ENCODE measurements around the gene EID1.

EID1 gene

GRCh38 chr15:48928877-48929538, 51.1 kb downstream of the EID1 start:
- Histone ChIP-seq H3K27me3 (ENCODE audit: insufficient read depth, low read length) (peaks cover 2% of the 10 kb centered on the region), H4K20me1 (ENCODE audit: insufficient read depth, low read length) (no peaks in the 10 kb centered on the region), H2AFZ (ENCODE audit: low read length) (no peak overlapping the region), H3F3A (ENCODE audit: insufficient read depth, low read length) (no peaks in the 10 kb centered on the region), H3K79me2 (ENCODE audit: insufficient read depth, low read length) (no peaks in the 10 kb centered on the region), H3K4me1 (ENCODE audit: insufficient read depth, low read length, severe bottlenecking) (no peaks in the 10 kb centered on the region), H3K27ac (ENCODE audit: low read depth, low read length, poor library complexity, severe bottlenecking) (no peak overlapping the region), H3K9me3 (ENCODE audit: low read length) (no peaks in the 10 kb centered on the region), H3K9ac (ENCODE audit: low read length) (no peak overlapping the region), H3K36me3 (ENCODE audit: insufficient read depth, low read length) (no peaks in the 10 kb centered on the region), H3K4me2 (ENCODE audit: low read length) (no peak overlapping the region), H3K9me2 (ENCODE audit: low read depth, low read length) (no peaks in the 10 kb centered on the region), H3K4me3 (ENCODE audit: low read depth, low read length, poor library complexity, severe bottlenecking) (no peak overlapping the region)
- TF ChIP-seq EZH2 (IDR thresholded peaks at IDR 0.05; ENCODE audit: borderline replicate concordance, low read length): no peak
- no peak for TF ChIP-seq CTCF (IDR thresholded peaks at IDR 0.05; ENCODE audit: low read length)

DNA sequence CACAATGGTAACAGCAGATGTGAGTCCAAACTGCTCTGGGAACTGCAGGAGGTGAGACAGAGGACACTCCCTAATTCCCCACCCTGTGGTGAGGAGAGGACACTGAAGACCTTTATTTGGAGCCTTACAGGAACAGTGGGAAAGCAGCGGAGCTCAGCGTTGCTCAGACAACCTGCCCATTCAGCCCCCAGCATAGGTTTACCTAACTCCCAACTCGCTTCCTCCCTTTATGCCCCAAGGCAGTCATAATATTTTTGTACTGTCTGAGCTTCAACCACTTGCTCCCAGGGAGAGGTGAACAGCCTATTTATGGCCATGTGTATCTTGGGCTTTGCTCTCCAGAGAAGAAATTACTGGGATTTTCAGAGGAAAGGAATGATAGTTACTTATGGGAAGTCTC, 51.7 kb downstream of the EID1 start:
- no peak overlapping the region for H3K4me2 ChIP-seq (ENCODE audit: low read length)
- TF ChIP-seq EZH2 (IDR thresholded peaks at IDR 0.05; ENCODE audit: borderline replicate concordance, low read length) (no peak), CTCF (IDR thresholded peaks at IDR 0.05; ENCODE audit: low read length) (no peak)

More for the DNA sequence above, 51.7 kb downstream of the EID1 start:
- H3K27me3 ChIP-seq (ENCODE audit: insufficient read depth, low read length): peaks cover 2% of the 10 kb centered on the region
- H4K20me1 ChIP-seq (ENCODE audit: insufficient read depth, low read length): no peaks in the 10 kb centered on the region
- no peaks in the 10 kb centered on the region for H3K36me3 ChIP-seq (ENCODE audit: insufficient read depth, low read length)
- no peak overlapping the region for H2AFZ ChIP-seq (ENCODE audit: low read length)
- no peak overlapping the region for H3K4me3 ChIP-seq (ENCODE audit: low read depth, low read length, poor library complexity, severe bottlenecking)
- H3K79me2 ChIP-seq (ENCODE audit: insufficient read depth, low read length): no peaks in the 10 kb centered on the region
- H3K27ac ChIP-seq (ENCODE audit: low read depth, low read length, poor library complexity, severe bottlenecking): no peak overlapping the region
- H3K4me1 ChIP-seq (ENCODE audit: insufficient read depth, low read length, severe bottlenecking): no peaks in the 10 kb centered on the region
- H3K9me2 ChIP-seq (ENCODE audit: low read depth, low read length): no peaks in the 10 kb centered on the region
- no peak overlapping the region for H3K9ac ChIP-seq (ENCODE audit: low read length)
- H3F3A ChIP-seq (ENCODE audit: insufficient read depth, low read length): no peaks in the 10 kb centered on the region
- no peaks in the 10 kb centered on the region for H3K9me3 ChIP-seq (ENCODE audit: low read length)

All from OCI-LY1 (cell line).